ENCODE results near the gene TRIM67. TPM values are rescaled to one million over a fixed set of nuclear protein-coding genes. Genes with fewer than 3 reads are reported as not detected.

Gene TRIM67
- total RNA-seq, 4 donors from 2014 or later: 0.21 to 0.38 TPM; not detected in 2

GRCh38 chr1:231171623-231172197, 9.9 kb downstream of the TRIM67 start:
- Histone ChIP-seq H3K4me3 (no peak overlapping the region), H3K9me3 (no peaks in the 10 kb centered on the region), H3K27me3 (peaks cover 6% of the 10 kb centered on the region), H3K27ac (no peak overlapping the region), H3K4me1 (peaks cover 5% of the 10 kb centered on the region), H3K36me3 (no peaks in the 10 kb centered on the region)
- no peak for TF ChIP-seq CTCF (IDR thresholded peaks at IDR 0.05)
- no peak for TF ChIP-seq EP300 (IDR thresholded peaks at IDR 0.05)
- no peak for TF ChIP-seq POLR2A (IDR thresholded peaks at IDR 0.05)
- no peak for TF ChIP-seq POLR2AphosphoS5 (IDR thresholded peaks at IDR 0.05)
- DNase-seq (ENCODE audit: low spot score in 2 of 2): no peak
- 52% methylated on average over 6 of the region's 6 CpGs for WGBS

- Histone ChIP-seq H3K27ac (no peak overlapping the region), H3K4me3 (no peak overlapping the region), H3K27me3 (peaks cover 6% of the 10 kb centered on the region), H3K4me1 (peaks cover 5% of the 10 kb centered on the region), H3K36me3 (no peaks in the 10 kb centered on the region), H3K9me3 (no peaks in the 10 kb centered on the region)
- TF ChIP-seq EP300 (IDR thresholded peaks at IDR 0.05) (no peak), POLR2AphosphoS5 (IDR thresholded peaks at IDR 0.05) (no peak), CTCF (IDR thresholded peaks at IDR 0.05) (no peak), POLR2A (IDR thresholded peaks at IDR 0.05) (no peak)
- DNase-seq (ENCODE audit: low spot score in 2 of 2): no peak
- 38% methylated on average over 3 of the region's 3 CpGs for WGBS
These were observed 10.6 kb downstream of the TRIM67 start for GRCh38 chr1:231172411-231172810.

GRCh38 chr1:231176421-231176820, 14.6 kb downstream of the TRIM67 start:
- no peak for DNase-seq (ENCODE audit: low spot score in 2 of 2)
- 41% methylated on average over 1 of the region's 1 CpG for WGBS
- Histone ChIP-seq H3K36me3 (no peaks in the 10 kb centered on the region), H3K27ac (no peak overlapping the region), H3K4me3 (no peak overlapping the region), H3K4me1 (peaks cover 5% of the 10 kb centered on the region), H3K9me3 (no peaks in the 10 kb centered on the region), H3K27me3 (peaks cover 8% of the 10 kb centered on the region)
- TF ChIP-seq EP300 (IDR thresholded peaks at IDR 0.05): no peak

- Histone ChIP-seq H3K4me1 (no peaks in the 10 kb centered on the region), H3K9me3 (no peaks in the 10 kb centered on the region), H3K4me3 (no peak overlapping the region), H3K36me3 (no peaks in the 10 kb centered on the region), H3K27ac (no peak overlapping the region), H3K27me3 (peaks cover 10% of the 10 kb centered on the region)
- WGBS: 74% methylated on average over 5 of the region's 5 CpGs
- TF ChIP-seq CTCF (IDR thresholded peaks at IDR 0.05) (no peak), POLR2A (IDR thresholded peaks at IDR 0.05) (no peak), EP300 (IDR thresholded peaks at IDR 0.05) (no peak), POLR2AphosphoS5 (IDR thresholded peaks at IDR 0.05) (no peak)
- DNase-seq (ENCODE audit: low spot score in 2 of 2): no peak
These were observed 15.4 kb downstream of the TRIM67 start for GRCh38 chr1:231177226-231177625.

- Histone ChIP-seq H3K36me3 (no peaks in the 10 kb centered on the region), H3K27me3 (peaks cover 16% of the 10 kb centered on the region), H3K27ac (no peak overlapping the region), H3K4me1 (no peaks in the 10 kb centered on the region), H3K4me3 (no peak overlapping the region), H3K9me3 (no peaks in the 10 kb centered on the region)
- WGBS: 64% methylated on average over 1 of the region's 1 CpG
- TF ChIP-seq POLR2AphosphoS5 (IDR thresholded peaks at IDR 0.05): no peak
- TF ChIP-seq CTCF (IDR thresholded peaks at IDR 0.05): no peak
- no peak for TF ChIP-seq POLR2A (IDR thresholded peaks at IDR 0.05)
- TF ChIP-seq EP300 (IDR thresholded peaks at IDR 0.05): no peak
- no peak for DNase-seq (ENCODE audit: low spot score in 2 of 2)
These were observed 16.1 kb downstream of the TRIM67 start for GRCh38 chr1:231177936-231178335.

GRCh38 chr1:231178970-231179369, 17.1 kb downstream of the TRIM67 start:
- no peak overlapping the region for H3K27ac ChIP-seq
- no peak for DNase-seq (ENCODE audit: low spot score in 2 of 2)
- WGBS: 100% methylated on average over 2 of the region's 2 CpGs
- no peaks in the 10 kb centered on the region for H3K9me3 ChIP-seq
- no peaks in the 10 kb centered on the region for H3K4me1 ChIP-seq
- peaks cover 24% of the 10 kb centered on the region for H3K27me3 ChIP-seq
- no peak overlapping the region for H3K4me3 ChIP-seq
- TF ChIP-seq POLR2AphosphoS5 (IDR thresholded peaks at IDR 0.05) (no peak), CTCF (IDR thresholded peaks at IDR 0.05) (no peak), POLR2A (IDR thresholded peaks at IDR 0.05) (no peak), EP300 (IDR thresholded peaks at IDR 0.05) (no peak)
- no peaks in the 10 kb centered on the region for H3K36me3 ChIP-seq
